HG03139 (cell line): ENCODE results near the gene CCN6.

ENCODE experiments used
- ATAC-seq: cut with Tn5 transposase; IDR thresholded peaks from one replicate; pipeline ENCODE4 v1.9.1; 2021; ENCODE audit not compliant: unreplicated experiment

The CCN6 gene

DNA sequence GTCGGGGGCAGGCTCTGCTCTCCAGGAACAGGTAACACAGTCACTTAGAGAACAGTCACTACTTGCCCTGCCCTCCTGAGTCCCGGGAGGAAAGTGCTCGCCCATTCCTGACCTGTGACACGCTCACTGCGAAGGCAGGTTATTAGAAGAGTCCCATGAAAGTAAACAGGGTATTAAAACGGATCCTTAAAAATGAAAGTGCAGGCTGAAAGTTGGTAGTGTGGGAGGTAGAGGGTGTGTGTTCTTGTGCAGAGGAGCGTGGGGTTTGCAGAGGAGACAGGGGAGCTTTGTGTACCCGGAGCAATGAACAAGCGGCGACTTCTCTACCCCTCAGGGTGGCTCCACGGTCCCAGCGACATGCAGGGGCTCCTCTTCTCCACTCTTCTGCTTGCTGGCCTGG lies at the start of gene CCN6:
TSS of gene CCN6 (plus strand) at position 104 of the 400 bp plus-strand sequence. CDS start at position 358, 254 bp downstream.
- ATAC-seq = no peak

DNA sequence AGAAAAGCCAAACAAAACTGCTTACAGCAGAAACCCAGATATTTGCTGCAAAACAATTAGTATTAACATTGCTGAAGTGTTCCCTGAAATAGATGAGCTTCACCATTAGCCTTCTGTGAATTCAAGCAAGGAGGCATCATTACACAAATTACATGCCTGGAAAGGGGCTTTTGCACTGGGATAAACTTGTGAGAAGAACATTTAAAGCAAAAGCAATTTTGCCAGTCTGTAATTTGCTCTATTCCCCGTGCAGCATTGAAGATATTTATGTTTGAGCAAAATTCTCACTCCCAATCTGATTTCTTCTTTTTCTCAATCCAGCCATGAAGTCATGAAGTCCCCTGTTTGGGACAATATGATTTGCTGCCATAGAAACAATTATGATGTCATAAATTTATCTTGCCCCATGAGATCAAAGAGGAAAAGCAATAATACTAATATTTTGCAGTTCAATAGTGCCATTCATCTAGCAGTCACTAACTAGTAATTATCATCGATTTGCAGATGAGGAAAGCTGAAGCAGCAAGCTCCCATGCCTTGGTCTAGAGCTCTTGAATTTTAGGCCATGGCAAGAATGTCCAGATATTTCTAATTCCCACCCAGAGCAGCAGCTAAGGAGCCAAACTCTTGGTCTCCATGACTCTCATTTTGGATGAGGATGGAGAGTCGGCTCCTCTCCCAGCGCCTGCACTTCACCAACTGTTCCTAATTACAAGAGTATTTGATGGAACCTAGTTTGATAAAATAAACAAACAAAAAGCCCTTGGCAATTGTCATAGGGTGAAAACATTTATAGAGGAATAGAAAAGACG lies 49.5 kb upstream of the CCN6 start:
- no peak for ATAC-seq

DNA sequence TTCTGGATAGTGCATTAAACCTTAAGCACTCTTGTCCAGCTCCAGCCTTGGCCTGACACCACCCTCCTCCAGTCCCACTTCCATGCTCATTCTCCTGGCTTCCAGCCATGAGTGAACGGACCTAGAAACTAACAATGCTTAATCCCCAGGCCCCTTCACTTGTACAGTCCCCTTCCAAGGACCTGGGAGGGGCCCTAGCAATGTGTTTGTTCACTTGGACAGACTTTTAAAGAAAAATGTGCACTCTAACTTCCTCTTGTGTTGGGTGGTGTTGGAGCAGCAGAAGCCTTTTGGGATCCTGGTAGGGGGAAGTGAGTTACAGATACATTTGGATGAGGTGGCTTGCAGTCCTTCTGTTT lies 48.9 kb upstream of the CCN6 start:
- ATAC-seq = no peak

DNA sequence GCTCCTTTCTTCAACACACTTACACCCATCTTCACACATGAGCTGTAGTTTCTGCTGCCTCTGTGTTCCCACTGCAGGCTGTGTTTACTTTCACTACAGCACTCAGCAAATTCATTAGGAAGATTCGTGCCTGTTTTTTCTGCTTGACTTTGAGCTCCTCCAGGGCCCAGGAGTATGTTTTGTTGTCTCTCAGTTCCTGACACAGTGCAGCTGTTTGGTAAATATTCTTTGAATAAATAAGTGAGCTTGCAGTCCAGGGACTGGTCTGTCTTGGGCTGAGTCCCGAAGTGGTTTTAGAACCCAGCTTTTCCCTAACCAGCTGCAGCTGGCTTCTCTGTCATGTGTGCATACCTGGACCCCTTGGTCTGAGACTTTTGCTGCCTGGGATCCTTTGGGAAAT lies 46.6 kb upstream of the CCN6 start:
- ATAC-seq = no peak

DNA sequence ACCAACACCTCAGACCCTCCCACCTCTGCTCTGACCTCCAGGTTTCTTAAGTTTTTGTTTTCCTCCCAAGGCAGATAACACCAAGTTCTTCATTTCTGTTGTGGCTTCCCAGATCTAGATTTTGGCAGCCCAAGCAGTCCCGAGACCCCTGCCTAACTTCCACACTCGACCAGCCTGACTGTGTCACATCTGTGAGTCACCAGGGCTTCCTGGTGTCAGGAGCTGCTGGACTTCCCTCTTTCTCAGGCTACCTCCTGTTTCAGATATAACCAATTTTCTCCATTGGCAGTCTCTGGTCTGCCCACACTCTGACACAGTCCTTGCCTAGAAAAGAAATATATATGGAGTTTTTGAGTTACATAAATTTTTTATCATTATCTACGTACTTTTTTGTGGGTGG lies 46.1 kb upstream of the CCN6 start:
- no peak for ATAC-seq

DNA sequence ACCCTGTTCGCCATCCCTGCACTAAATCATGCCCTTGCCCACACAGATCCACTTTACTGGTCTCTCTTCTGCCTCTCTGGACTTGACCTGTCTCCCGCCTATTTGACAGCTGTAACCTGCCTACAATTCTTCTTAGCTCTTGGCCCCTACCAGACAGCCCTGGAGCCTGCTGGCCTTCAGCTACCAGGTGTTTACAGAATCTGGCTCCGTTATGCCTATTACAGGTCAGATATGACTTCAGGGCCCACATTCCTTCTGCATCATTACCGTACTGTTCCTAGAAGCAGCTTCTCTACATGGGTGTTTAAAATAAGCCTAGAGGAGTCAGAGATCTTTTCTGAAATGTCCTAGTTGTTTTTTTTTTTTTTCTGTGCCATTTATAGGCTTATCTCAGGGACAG lies 45.4 kb upstream of the CCN6 start:
- ATAC-seq = no peak

DNA sequence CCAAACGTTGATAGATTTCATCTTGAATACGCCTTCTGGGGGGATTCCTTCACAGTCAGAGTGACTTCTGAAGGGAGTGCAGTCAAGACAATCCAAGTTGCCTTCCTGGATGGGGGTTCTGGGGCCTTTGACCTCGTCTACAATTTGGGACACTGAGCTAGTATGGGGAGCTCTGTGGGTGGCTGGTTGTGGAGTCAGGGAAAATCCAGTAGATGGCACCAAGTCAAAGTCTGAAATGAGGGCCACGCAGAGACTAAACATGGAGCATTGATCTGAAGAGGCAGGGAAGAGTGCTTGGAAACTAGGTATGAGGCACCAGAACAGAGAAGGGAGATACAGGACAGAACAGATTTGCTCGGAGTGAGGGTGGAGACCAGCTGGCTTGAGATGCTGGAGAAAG lies 43.6 kb upstream of the CCN6 start:
- ATAC-seq = no peak

DNA sequence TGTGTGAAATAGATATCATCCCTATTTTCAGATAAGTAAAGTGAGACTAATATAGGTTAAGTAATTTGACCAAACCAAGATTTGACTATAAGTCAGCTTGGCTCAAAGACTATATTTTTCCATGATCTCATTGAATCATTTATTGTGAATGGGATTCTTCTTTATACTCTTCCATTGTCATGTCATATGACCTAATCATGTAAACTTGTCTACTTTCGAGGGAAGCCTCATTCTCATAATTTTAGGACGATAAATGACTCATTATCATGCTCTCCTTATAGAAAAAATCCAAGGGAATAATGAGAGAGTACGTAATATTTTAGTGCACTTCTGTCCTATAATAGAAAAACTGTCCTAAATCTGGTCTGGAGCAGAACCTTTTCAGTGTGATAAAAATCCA lies 40.9 kb upstream of the CCN6 start:
- no peak for ATAC-seq

DNA sequence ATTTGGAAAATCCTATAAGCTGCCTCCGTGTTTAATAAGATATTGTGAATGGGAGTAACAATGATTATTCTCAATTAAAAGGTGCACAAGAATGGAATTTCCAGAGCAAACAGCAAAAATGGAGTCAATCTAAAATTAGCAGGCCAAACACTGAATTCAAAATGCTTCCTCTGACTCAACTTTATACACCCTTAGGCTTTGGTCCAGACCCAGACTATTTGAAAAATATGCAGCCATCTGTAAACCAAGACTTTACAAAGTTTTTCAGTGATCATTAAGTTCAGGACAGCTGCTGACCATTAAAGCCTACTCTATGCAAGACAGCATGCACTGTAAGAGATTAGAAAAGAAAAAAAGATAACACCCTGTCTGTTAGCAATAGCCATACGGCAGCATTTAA lies 39.4 kb upstream of the CCN6 start:
- ATAC-seq = no peak

DNA sequence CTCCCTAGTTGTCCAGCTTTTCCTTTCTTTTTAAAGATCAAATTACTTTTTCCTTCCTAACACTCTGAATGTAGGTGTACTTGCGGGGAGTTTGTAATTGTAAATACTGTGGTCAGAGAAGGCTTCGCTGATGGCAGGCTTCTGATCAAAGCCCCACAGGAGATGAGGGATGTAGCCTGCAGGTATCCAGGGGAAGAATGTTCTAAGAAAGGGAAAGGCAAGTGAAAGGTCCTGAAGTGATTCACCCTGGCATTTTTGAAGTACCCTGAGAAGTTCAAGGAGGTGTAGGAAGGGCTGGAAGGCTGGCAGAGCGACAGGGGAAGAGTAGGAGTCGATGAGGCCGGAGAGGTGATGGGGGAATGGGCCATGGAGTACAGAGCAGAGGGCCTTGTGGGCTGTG lies 38.2 kb upstream of the CCN6 start:
- ATAC-seq = no peak

DNA sequence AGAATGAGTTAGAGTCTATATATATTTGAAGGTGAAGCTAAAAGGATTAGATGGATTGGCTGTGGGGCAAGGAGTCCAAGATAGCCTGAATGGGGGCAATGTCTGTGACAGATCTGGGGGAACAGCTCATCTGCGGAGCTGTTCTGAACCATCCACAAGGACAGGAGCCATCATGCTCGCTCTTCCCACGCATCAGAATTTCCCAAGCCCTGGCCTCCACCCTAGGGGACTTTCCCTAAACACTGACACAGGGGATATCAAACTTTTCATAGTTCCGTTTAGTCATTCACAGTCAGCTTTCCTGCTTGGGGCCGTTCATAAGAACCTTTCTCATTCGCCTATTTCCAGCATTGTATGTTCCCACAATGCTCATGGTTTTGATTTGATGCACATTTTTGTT lies 37.6 kb upstream of the CCN6 start:
- ATAC-seq = no peak

DNA sequence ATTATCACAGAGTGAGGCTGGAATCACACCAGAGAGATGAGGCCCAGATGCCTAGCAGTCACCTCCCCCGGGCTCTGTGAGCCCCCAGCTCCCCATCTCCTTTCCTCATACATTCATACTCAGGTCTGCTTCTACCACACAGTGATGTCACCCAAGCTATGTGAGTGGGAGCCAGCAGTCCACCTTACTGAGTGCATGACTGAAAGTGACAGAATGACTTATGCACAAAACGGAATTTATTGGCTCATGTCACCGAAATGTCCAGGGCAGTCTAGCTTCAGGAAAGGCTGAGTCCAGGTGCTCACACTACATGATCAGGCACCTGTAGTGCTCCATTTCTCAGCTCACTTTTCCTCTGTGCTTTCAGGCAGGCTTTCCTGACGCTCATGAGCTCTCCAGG lies 36.7 kb upstream of the CCN6 start:
- no peak for ATAC-seq

DNA sequence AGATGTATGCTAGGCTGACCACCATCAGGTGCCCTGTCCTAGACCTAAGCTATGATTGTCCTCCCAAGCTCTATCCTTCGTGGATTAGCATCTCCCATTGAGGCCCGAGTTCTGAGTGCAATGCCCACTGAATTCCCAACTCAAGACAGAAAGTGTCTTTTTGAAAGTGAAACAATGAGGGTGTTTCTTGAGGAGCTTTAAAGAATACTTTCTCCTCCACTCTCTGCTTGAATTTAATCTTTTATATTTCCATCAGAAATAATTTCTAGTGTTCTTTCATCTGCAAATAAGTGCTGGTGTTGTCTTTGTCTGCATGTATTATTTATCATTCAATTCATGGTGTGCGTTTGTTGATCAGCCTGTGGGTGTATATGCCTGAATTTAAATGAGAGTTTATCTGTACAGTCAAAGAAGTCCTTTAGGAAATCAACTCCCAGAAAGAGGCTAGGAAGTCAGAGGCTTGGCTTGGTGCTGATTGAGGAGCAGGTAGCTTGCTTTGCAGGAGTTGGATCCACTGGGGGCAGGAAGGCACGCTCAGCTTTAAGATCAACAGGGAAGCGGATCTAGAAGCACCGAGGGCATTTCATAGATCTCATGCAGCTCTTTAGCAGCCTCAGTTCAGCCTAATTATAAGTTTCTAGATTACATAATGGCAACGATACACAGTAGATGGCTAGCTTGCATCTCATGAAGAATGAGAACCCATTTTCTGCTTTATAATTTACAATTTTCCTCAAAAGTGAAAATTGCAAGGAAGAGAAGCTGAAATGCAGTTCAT lies 36.0 kb upstream of the CCN6 start:
- ATAC-seq = no peak

DNA sequence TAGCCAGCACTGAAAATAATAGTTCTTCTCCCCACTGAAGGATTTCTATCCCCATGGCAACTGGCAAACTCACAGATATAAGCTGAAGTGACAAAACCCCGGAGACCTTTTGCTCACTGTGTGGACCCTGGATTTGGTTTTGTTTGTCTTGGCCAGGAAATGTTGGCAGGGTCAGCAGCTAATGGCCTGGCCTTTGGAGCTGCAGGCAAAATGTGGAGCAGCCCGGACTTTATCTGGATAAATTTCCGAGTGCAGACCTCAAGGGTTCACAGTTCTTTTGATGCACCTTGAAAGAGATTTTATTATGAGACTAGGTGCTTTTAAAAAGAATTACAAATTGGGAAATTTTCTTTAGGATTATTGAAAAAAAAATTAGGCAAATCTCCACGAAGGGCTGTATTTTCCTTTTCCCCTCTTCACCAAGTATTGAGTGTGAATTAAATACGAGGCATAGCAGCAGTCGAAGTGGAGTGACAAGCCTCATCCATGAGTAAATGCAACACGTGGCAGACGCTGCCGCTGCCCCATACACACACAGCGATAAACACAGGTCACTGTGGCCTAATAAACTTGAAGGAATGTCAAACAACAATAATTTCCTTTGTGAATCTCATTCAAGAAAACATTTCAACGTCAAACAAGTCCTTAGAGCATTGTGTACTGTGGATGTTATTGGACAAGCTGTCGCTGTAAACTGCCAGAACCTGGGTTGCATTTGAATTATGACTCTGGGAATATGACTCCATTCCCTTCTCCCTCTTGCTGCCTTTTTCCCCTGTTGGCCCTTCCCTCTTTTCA lies 35.1 kb upstream of the CCN6 start:
- ATAC-seq = no peak

DNA sequence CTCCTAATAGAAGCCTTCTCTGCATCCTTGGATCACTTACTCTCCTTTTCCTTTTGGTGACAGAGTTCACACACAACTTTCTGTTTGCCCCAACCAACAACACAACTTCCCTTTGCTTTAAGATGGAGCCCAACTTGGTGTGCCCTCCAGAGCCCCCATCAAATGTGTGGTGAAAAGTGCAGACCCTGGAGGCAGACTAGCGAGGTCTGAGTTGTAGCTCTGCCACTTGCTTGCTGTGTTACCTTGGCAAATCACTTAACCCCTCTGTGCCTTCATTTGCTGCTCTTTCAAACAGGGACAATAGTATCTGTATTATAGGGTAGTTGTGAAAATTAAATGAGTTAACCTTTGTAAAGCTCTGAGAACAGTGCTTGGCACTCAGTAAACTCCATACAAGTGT lies 34.3 kb upstream of the CCN6 start:
- ATAC-seq = no peak

DNA sequence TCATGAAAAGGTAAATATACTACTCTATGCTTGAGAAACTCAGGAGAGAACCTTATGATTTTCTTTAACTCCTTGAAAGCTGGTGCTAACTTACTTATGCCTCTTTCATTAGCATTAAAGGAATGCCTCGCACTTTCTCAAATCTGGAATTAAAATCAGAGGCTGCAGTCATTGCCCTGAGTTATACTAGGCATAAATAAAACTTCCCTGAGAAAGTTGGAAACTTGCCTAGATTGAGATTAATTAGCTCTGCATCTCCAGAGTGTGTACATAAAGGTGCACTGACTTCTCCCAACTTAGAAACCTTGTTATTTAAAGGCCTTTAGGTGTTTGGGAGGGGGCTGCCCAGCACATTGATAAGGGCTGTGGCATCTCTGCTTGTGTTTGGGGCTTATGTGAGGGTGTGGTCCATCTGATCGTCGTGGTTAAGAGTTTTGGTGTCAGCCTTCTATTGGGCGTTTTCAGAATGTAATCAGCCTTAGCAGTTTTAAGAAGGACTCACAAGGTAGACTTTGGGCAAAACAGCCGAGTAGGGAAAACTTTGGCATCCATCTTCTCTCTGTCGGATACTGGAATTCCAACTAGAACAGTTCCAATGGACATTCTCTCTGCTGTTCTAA lies 32.1 kb upstream of the CCN6 start:
- ATAC-seq = no peak

DNA sequence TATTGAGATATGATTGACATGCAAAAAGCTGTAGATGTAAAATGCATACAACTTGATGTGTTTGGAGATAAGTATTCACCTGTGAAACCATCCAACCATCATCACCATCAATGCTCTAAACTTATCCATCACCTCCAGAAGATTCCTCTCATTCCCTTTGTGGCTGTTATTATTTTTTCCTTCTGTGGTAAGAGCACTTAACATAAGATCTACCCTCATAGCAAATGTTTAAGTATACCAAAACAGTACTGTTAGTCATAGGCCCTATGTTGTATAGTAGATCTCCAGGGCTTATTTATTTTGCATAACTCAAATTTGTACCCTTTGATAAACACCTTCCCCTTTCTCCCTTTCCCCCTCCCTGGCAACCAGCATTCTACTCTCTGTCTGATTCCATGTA lies 31.2 kb upstream of the CCN6 start:
- no peak for ATAC-seq

DNA sequence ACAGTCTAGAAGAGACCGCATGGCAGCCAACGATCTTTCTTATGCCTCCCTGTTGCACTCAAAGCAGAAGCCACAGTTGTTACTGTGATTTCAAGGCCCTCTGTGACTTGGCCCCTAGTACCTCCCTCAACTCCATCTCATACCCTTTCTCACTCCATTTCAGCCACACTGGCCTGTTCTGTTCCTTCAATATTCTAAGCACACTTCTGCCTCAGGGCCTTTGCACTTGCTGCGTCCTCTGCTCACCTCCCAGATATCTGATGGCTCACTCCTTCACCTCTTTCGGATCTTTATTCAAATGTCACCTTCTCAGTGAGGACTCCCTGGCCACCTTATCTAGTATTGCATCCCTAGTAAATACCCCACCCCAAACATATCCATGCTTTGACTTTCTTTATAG lies 29.4 kb upstream of the CCN6 start:
- no peak for ATAC-seq

DNA sequence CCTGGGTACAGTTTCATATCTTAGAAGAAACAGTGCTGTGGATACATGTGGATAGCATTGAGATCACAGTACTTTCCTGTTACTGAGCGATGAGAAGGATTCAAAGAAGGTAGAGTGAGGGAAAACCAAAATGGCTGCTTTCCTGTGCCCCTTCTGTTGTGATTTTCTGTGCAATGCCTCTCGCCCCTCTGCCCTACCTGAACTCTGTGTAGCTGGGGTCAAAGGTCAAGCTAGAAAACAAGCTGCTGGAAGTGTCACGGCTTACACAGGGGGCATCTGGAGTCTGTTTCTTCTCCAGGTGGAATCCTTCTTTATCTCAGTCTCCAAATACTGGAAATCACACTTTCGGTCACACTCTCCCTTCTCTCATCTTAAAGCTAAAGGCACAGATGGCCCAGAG lies 27.0 kb upstream of the CCN6 start:
- ATAC-seq = no peak

DNA sequence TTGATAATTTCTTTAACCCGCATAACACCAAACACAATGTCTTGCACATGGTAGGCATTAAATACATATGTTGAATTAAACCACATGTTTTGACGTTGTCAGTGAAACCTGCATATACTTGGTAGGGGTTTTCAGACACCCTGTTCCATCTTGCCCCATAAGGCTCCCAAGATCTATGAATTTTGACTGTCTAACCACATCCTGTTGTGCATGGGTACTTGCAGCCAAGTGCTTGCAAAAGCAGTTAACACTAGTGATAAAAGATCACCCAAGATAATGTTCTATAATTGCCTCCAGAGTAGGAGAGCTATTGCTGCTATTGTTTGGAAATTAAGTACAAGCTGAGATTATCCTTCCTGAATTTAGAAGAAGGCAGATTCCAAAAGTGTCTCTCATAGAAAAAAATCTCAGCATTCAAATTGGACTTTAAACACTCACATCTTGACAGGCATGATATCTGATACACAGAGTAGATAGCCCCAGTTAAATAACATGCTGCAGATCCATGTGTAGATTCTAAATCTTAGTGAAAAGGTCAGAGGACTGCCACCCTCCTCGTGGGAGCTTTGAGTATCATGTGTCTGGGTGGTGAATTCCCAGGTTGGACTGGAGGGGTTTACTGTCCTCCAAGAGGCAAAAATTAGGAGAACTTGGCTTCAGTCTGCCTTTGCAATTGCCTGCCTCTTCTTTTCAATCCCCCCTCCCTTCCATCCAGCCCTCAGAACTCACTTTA lies 25.8 kb upstream of the CCN6 start:
- ATAC-seq = no peak
